Measurements from ENCODE around the gene PRSS50. TPM values are rescaled to one million over a fixed set of nuclear protein-coding genes. Genes with fewer than 3 reads are reported as not detected.

The PRSS50 gene
- total and polyA plus RNA-seq, 4 donors = 0.02 to 0.33 (median 0.25) TPM; not detected in 1

- TF ChIP-seq ATF3 (IDR thresholded peaks at IDR 0.05) = no peak
- no peak for TF ChIP-seq RAD21 (IDR thresholded peaks at IDR 0.05)
- no peak for TF ChIP-seq JUND (IDR thresholded peaks at IDR 0.05)
- TF ChIP-seq EGR1 (IDR thresholded peaks at IDR 0.05; ENCODE audit: low read depth in 2 of 2) = no peak
- TF ChIP-seq TAF1 (conservative IDR thresholded peaks at IDR 0.05) = no peak
- TF ChIP-seq SP1 (IDR thresholded peaks at IDR 0.05) = no peak
- TF ChIP-seq YY1 (IDR thresholded peaks at IDR 0.05) = no peak
- TF ChIP-seq FOXA1 (IDR thresholded peaks at IDR 0.05) = no peak
- no peak for TF ChIP-seq ZBTB33 (IDR thresholded peaks at IDR 0.05)
- TF ChIP-seq HNF4A (conservative IDR thresholded peaks at IDR 0.05) = no peak
- no peak for TF ChIP-seq HNF4G (IDR thresholded peaks at IDR 0.05)
- TF ChIP-seq MAX (IDR thresholded peaks at IDR 0.05) = no peak
- TF ChIP-seq FOXA2 (IDR thresholded peaks at IDR 0.05) = no peak
- TF ChIP-seq CTCF (IDR thresholded peaks at IDR 0.05; ENCODE audit: low read depth, low read length, missing input control) = no peak
- TF ChIP-seq NR2F2 (IDR thresholded peaks at IDR 0.05) = no peak
- no peak for TF ChIP-seq REST (IDR thresholded peaks at IDR 0.05)
- TF ChIP-seq RXRA (IDR thresholded peaks at IDR 0.05) = no peak
- H3K27ac ChIP-seq (ENCODE audit: low read depth in 1 of 2, low read length in 2 of 2) = no peak overlapping the region
- H3K9me3 ChIP-seq (ENCODE audit: control insufficient read depth in 4 of 4, low read length in 3 of 4) = no peaks in the 10 kb centered on the region
- 90% methylated on average over 14 of the region's 14 CpGs for WGBS
- no peak overlapping the region for H3K4me3 ChIP-seq (ENCODE audit: low read depth in 1 of 3, low read length in 3 of 3)
- no peaks in the 10 kb centered on the region for H3K4me1 ChIP-seq (ENCODE audit: control insufficient read depth in 4 of 4, insufficient read depth in 4 of 4, low read length in 3 of 4)
- no peak overlapping the region for H3K9ac ChIP-seq (ENCODE audit: low read depth in 1 of 2, low read length in 2 of 2)
- no peaks in the 10 kb centered on the region for H3K27me3 ChIP-seq (ENCODE audit: control insufficient read depth in 4 of 4, insufficient read depth in 4 of 4, low read length in 3 of 4)
- no peak for DNase-seq (ENCODE audit: low spot score)
- H3K36me3 ChIP-seq (ENCODE audit: control insufficient read depth in 4 of 4, insufficient read depth in 3 of 4, low read depth in 1 of 4, low read length in 3 of 4) = no peaks in the 10 kb centered on the region
Observed at GRCh38 chr3:46713050-46713897, 4.4 kb downstream of the PRSS50 start.

All from liver (tissue), 9 donors.